Activated CD4-positive, CD25-positive, alpha-beta regulatory T cell treated with anti-CD3 and anti-CD28 coated beads, Interleukin-2, amount 50 U/mL, for 24 hours (primary cell): ENCODE results near the gene SGIP1.
"Not testable (repeated sequence)": the region's sequence is repeated elsewhere in the genome, so short reads cannot be mapped to it uniquely, and the experiment has no call there.

Experiments
- ATAC-seq, 2 donors: fragments of 150-1000 bp; cut with Tn5 transposase; one replicate each; pipeline ENCODE4 v1.10.0; 2021; ENCODE audit warnings: mild to moderate bottlenecking in 1 of 2, moderate library complexity in 1 of 2

The SGIP1 gene

GRCh38 chr1:66732407-66733166, 198.6 kb downstream of the SGIP1 start:
- ATAC-seq = peak; percentile 68 to 82

- ATAC-seq = no peak
Measured at GRCh38 chr1:66733348-66734017, 199.5 kb downstream of the SGIP1 start.

- not testable (repeated sequence) for ATAC-seq
Measured at GRCh38 chr1:66734531-66734930, 200.6 kb downstream of the SGIP1 start.

GRCh38 chr1:66737836-66738235, 203.9 kb downstream of the SGIP1 start:
- ATAC-seq = no peak

- ATAC-seq = peak in 1 of 2 donors; percentile 38
Measured at GRCh38 chr1:66739401-66740157, 205.6 kb downstream of the SGIP1 start.

- no peak for ATAC-seq
Measured at GRCh38 chr1:66745451-66745850, 211.5 kb downstream of the SGIP1 start.

- no peak for ATAC-seq
Measured at GRCh38 chr1:66747501-66747900, 213.5 kb downstream of the SGIP1 start.

GRCh38 chr1:66750577-66750976, 216.6 kb downstream of the SGIP1 start:
- ATAC-seq = no peak

GRCh38 chr1:66751160-66751559, 217.2 kb downstream of the SGIP1 start:
- no peak for ATAC-seq

- ATAC-seq = no peak
Measured at GRCh38 chr1:66752000-66752592, 218.1 kb downstream of the SGIP1 start, which contains the start of gene DYNLT5. Gene DYNLT5, plus strand, starts transcription at chr1:66752459. Its CDS starts 2,200 bp downstream, at chr1:66754659.

GRCh38 chr1:66752671-66753371, 218.9 kb downstream of the SGIP1 start:
- ATAC-seq = no peak

GRCh38 chr1:66757722-66758240, 223.8 kb downstream of the SGIP1 start:
- ATAC-seq = no peak

GRCh38 chr1:66758241-66758755, 224.3 kb downstream of the SGIP1 start:
- ATAC-seq = no peak

- ATAC-seq = no peak
Measured at GRCh38 chr1:66760506-66760905, 226.6 kb downstream of the SGIP1 start.

GRCh38 chr1:66761221-66761620, 227.3 kb downstream of the SGIP1 start:
- ATAC-seq = no peak

GRCh38 chr1:66764994-66765578, 231.1 kb downstream of the SGIP1 start:
- ATAC-seq = peak in 1 of 2 donors; percentile 55

- ATAC-seq = no peak
Measured at GRCh38 chr1:66767626-66768025, 233.7 kb downstream of the SGIP1 start.

- ATAC-seq = no peak
Measured at GRCh38 chr1:66768965-66769364, 235.0 kb downstream of the SGIP1 start.

- ATAC-seq = peak; percentile 75 to 78
Measured at GRCh38 chr1:66769512-66770229, 235.7 kb downstream of the SGIP1 start.

GRCh38 chr1:66770240-66770639, 236.3 kb downstream of the SGIP1 start:
- peak in 1 of 2 donors; percentile 28 for ATAC-seq

- ATAC-seq = peak; percentile 30 to 39
Measured at GRCh38 chr1:66770694-66771093, 236.7 kb downstream of the SGIP1 start.
